IMR-90 (cell line): ENCODE results near the gene TRIM71. TPM values are rescaled to one million over a fixed set of nuclear protein-coding genes. Genes with fewer than 3 reads are reported as not detected.

Source experiments
- ATAC-seq: fragments of 200-7000 bp; cut with Tn5 transposase; 2 replicates; pipeline ENCODE4 v1.9.1; 2020; ENCODE audit warnings: low read depth, mild to moderate bottlenecking, moderate library complexity
- BruUV-seq: library from RNA; stranded (reverse); fragments of 400-500 nt; replicated peaks from 2 replicates; lab custom pipeline; 2021; lab: Mats Ljungman, UMichigan
- CTCF ChIA-PET: fragments of 300-600 bp; formaldehyde crosslinking; extraction: SDS; loops from one replicate; lab custom pipeline; 2021; ENCODE audit warnings: antibody characterized with exemption; lab: Yijun Ruan, JAX
- POLR2A ChIA-PET: fragments of 300-600 bp; sonication (Branson Sonifier 250); formaldehyde crosslinking; loops from one replicate; lab custom pipeline; 2022; ENCODE audit warnings: antibody characterized with exemption; ENCODE audit not compliant: unreplicated experiment; lab: Charles Lee
- DNase-seq: peaks from one replicate; pipeline ENCODE4 v3.0.0; 2013
- H2AFZ ChIP-seq: replicated peaks from 2 replicates; pipeline ENCODE3; 2013; ENCODE audit warnings: low read length, mild to moderate bottlenecking; ENCODE audit not compliant: poor library complexity
- H2AK5ac ChIP-seq: 2 replicates; pipeline ENCODE4 v1.6.1; 2013; ENCODE audit warnings: low read depth, low read length, inconsistent platforms
- H2AK9ac ChIP-seq: replicated peaks from 2 replicates; pipeline ENCODE3; 2013; ENCODE audit warnings: mild to moderate bottlenecking, low read depth, low read length, moderate library complexity; ENCODE audit not compliant: poor library complexity
- H2BK120ac ChIP-seq: 2 replicates; pipeline ENCODE4 v1.6.1; 2013; ENCODE audit warnings: low read depth, low read length, inconsistent platforms
- H2BK15ac ChIP-seq: 3 replicates; pipeline ENCODE4 v1.6.1; 2013; ENCODE audit warnings: low read depth, low read length, inconsistent platforms
- H2BK20ac ChIP-seq: 2 replicates; pipeline ENCODE4 v1.6.1; 2013; ENCODE audit warnings: low read depth, mild to moderate bottlenecking, inconsistent platforms, low read length, moderate library complexity
- H2BK5ac ChIP-seq: 2 replicates; pipeline ENCODE4 v1.6.1; 2013; ENCODE audit warnings: mild to moderate bottlenecking, low read depth, low read length, inconsistent platforms; ENCODE audit not compliant: poor library complexity, severe bottlenecking
- H3K14ac ChIP-seq: replicated peaks from 2 replicates; pipeline ENCODE4 v1.6.1; 2013; ENCODE audit warnings: low read depth, low read length, inconsistent platforms
- H3K18ac ChIP-seq: 2 replicates; pipeline ENCODE4 v1.6.1; 2013; ENCODE audit warnings: low read depth, low read length, control low read depth
- H3K23ac ChIP-seq: 2 replicates; pipeline ENCODE4 v1.6.1; 2013; ENCODE audit warnings: low read depth, low read length, inconsistent platforms
- H3K27ac ChIP-seq: 2 replicates; pipeline ENCODE4 v1.5.1; 2013; ENCODE audit warnings: mild to moderate bottlenecking, control low read depth, low read length; ENCODE audit not compliant: insufficient read depth
- H3K27me3 ChIP-seq: 2 replicates; pipeline ENCODE4 v1.6.1; 2013; ENCODE audit warnings: low read length; ENCODE audit not compliant: control insufficient read depth, insufficient read depth
- H3K36me3 ChIP-seq: 2 replicates; pipeline ENCODE4 v1.6.1; 2013; ENCODE audit warnings: low read length, mixed read lengths; ENCODE audit not compliant: control insufficient read depth, insufficient read depth
- H3K4ac ChIP-seq: 2 replicates; pipeline ENCODE4 v1.6.1; 2013; ENCODE audit warnings: low read depth, low read length, inconsistent platforms
- H3K4me1 ChIP-seq: 2 replicates; pipeline ENCODE4 v1.6.1; 2013; ENCODE audit warnings: low read length, mixed read lengths; ENCODE audit not compliant: control insufficient read depth, insufficient read depth
- H3K4me2 ChIP-seq: 2 replicates; pipeline ENCODE4 v1.6.1; 2013; ENCODE audit warnings: low read depth, mild to moderate bottlenecking, control low read depth, low read length, moderate library complexity
- H3K4me3 ChIP-seq: 2 replicates; pipeline ENCODE4 v1.5.1; 2013; ENCODE audit warnings: low read depth, mild to moderate bottlenecking, control low read depth, low read length, moderate library complexity; ENCODE audit not compliant: insufficient read depth
- H3K56ac ChIP-seq: 2 replicates; pipeline ENCODE4 v1.6.1; 2013; ENCODE audit warnings: low read length, inconsistent platforms; ENCODE audit not compliant: insufficient read depth; ENCODE audit errors: extremely low read depth
- H3K79me1 ChIP-seq, 2 experiments: 2 replicates each; pipeline ENCODE4 v1.6.1; 2013; ENCODE audit warnings: low read length in 2 of 2, inconsistent platforms in 1 of 2, low read depth in 1 of 2
- H3K9ac ChIP-seq: 2 replicates; pipeline ENCODE4 v1.6.1; 2013; ENCODE audit warnings: low read depth, low read length, control low read depth
- H3K9me1 ChIP-seq: 2 replicates; pipeline ENCODE4 v1.6.1; 2013; ENCODE audit warnings: low read length, inconsistent platforms; ENCODE audit not compliant: insufficient read depth
- H3K9me3 ChIP-seq: 2 replicates; pipeline ENCODE4 v1.6.1; 2013; ENCODE audit warnings: low read length; ENCODE audit not compliant: control insufficient read depth, insufficient read depth
- H4K20me1 ChIP-seq: 2 replicates; pipeline ENCODE4 v1.6.1; 2013; ENCODE audit warnings: low read length, inconsistent platforms; ENCODE audit not compliant: insufficient read depth
- H4K5ac ChIP-seq: 2 replicates; pipeline ENCODE4 v1.6.1; 2013; ENCODE audit warnings: mild to moderate bottlenecking, low read depth, low read length, control low read depth
- H4K8ac ChIP-seq, 2 experiments: 2 replicates each; pipeline ENCODE4 v1.6.1; 2013; ENCODE audit warnings: low read depth in 2 of 2, low read length in 2 of 2, control low read depth in 1 of 2, inconsistent platforms in 1 of 2
- H4K91ac ChIP-seq: 2 replicates; pipeline ENCODE4 v1.6.1; 2013; ENCODE audit warnings: low read depth, low read length, inconsistent platforms; ENCODE audit not compliant: insufficient read depth
- BHLHE40 ChIP-seq: fragments of 150-350 bp; IDR thresholded peaks from 2 replicates; pipeline ENCODE4 v1.6.1; 2016; ENCODE audit warnings: mild to moderate bottlenecking, low read depth, low read length
- CHD1 ChIP-seq: IDR thresholded peaks from 2 replicates; pipeline ENCODE4 v1.6.1; 2012; ENCODE audit warnings: low read depth, low read length, improper control_type of control experiment
- MAFK ChIP-seq: IDR thresholded peaks from 2 replicates; pipeline ENCODE4 v1.6.1; 2012; ENCODE audit warnings: low read depth, low read length, improper control_type of control experiment
- MAZ ChIP-seq: IDR thresholded peaks from 2 replicates; pipeline ENCODE4 v1.6.1; 2012; ENCODE audit warnings: low read depth, mild to moderate bottlenecking, low read length, improper control_type of control experiment, moderate library complexity, borderline replicate concordance
- MXI1 ChIP-seq: IDR thresholded peaks from 2 replicates; pipeline ENCODE4 v1.6.1; 2012; ENCODE audit warnings: low read depth, mild to moderate bottlenecking, low read length, moderate library complexity, borderline replicate concordance
- NFE2L2 ChIP-seq: fragments of 150-350 bp; IDR thresholded peaks from 2 replicates; pipeline ENCODE4 v1.6.1; 2016; ENCODE audit warnings: low read depth, mild to moderate bottlenecking, low read length
- POLR2A ChIP-seq: IDR thresholded peaks from 2 replicates; pipeline ENCODE4 v1.6.1; 2012; ENCODE audit warnings: mild to moderate bottlenecking, low read depth, low read length
- RAD21 ChIP-seq: IDR thresholded peaks from 2 replicates; pipeline ENCODE4 v1.6.1; 2012; ENCODE audit warnings: low read length, improper control_type of control experiment
- RFX5 ChIP-seq: IDR thresholded peaks from 2 replicates; pipeline ENCODE4 v1.8.0; 2012; ENCODE audit warnings: low read depth, mild to moderate bottlenecking, low read length, moderate library complexity
- SMC3 ChIP-seq: fragments of 150-350 bp; IDR thresholded peaks from 2 replicates; pipeline ENCODE4 v1.6.1; 2016; ENCODE audit warnings: low read depth, mild to moderate bottlenecking, antibody characterized with exemption, low read length, moderate library complexity
- USF2 ChIP-seq: fragments of 150-350 bp; IDR thresholded peaks from 2 replicates; pipeline ENCODE4 v1.6.1; 2017; ENCODE audit warnings: mild to moderate bottlenecking, antibody characterized with exemption, low read length, low read depth
- WGBS, 2 experiments: methylation state at CpG; one replicate each; pipeline versions ENCODE4 v1.1.5 to v1.1.7; 2013; ENCODE audit warnings: missing lambda C conversion rate in 2 of 2; ENCODE audit not compliant: insufficient read length in 1 of 2; ENCODE audit errors: extremely low coverage in 2 of 2; 5-methylcytosine and 5-hydroxymethylcytosine counted together
- dilution Hi-C: fragments of 300-500 bp; cut with HindIII; formaldehyde crosslinking; loops from one replicate; pipeline ENCODE4 v1.14.3; 2018; ENCODE audit warnings: low sequenced_read_pairs; ENCODE audit not compliant: unreplicated experiment
- in situ Hi-C: fragments of 300-500 bp; cut with MboI; formaldehyde crosslinking; loops from 3 replicates; pipeline ENCODE4 v1.14.3; 2019; ENCODE audit warnings: low sequenced_read_pairs, inconsistent platforms, mixed read lengths
- intact Hi-C: fragments of 100-400 bp; cut with micrococcal nuclease; formaldehyde crosslinking; loops from 2 replicates; pipeline ENCODE4 v1.10.0; 2022
- polyA plus RNA-seq, 3 experiments: library from polyadenylated mRNA; depleted of rRNA; stranded (reverse); fragments of >200 nt; gene quantifications; 2 replicates each; pipeline ENCODE4 v1.2.3, GENCODE V29; 2012; ENCODE audit warnings: low replicate concordance in 1 of 3
- total RNA-seq: library from RNA; depleted of rRNA; stranded (reverse); fragments of >200 nt; gene quantifications from 2 replicates; pipeline ENCODE4 v1.2.3, GENCODE V29; 2012

The TRIM71 gene
- total and polyA plus RNA-seq, 2 of the 4 experiments (the other 2 are of a cell fraction) = not detected

DNA sequence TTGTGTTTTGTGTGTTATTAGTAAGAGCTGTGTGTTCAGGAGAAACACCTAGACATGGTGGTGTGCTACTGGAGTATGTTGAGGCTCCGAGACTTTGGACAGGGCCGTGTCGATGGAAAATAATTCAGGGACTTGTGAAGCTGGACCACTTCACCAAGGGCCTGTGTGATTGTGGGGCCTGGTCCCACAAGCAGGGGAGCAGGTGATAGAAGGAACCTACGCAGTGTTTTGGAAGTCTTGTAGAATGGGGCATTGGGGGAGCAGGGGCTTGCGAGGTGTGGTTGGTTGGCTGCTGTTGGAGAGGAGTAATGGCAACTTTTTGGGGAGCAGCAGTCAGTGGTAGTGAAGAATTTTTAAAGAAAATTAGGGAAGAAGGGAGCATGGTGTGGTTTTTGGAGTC, 48.7 kb downstream of the TRIM71 start:
- no peak overlapping the region for H3K4ac ChIP-seq
- no peak overlapping the region for H3K4me2 ChIP-seq
- H2BK15ac ChIP-seq = no peak overlapping the region
- no peak overlapping the region for H2BK120ac ChIP-seq
- no peak overlapping the region for H3K9ac ChIP-seq
- intact Hi-C loops (no loop called here), dilution Hi-C loops (no loop called here), in situ Hi-C loops (no loop called here)
- no peak overlapping the region for H2BK20ac ChIP-seq
- ChIA-PET POLR2A (no interaction called here), CTCF (no interaction called here)
- H2BK5ac ChIP-seq = no peak overlapping the region
- no peak overlapping the region for H2AK5ac ChIP-seq
- BruUV-seq = no TSS peak
- H3K4me1 ChIP-seq = no peaks in the 10 kb centered on the region
- H4K91ac ChIP-seq = no peak overlapping the region
- no peak overlapping the region for H2AK9ac ChIP-seq
- H2AFZ ChIP-seq = no peak overlapping the region
- H3K56ac ChIP-seq = no peak overlapping the region
- H3K14ac ChIP-seq = no peak overlapping the region
- TF ChIP-seq POLR2A = no peak
- TF ChIP-seq MXI1 = no peak
- no peak for TF ChIP-seq RFX5
- no peak for TF ChIP-seq MAFK
- TF ChIP-seq NFE2L2 = no peak
- TF ChIP-seq SMC3 = no peak
- TF ChIP-seq BHLHE40 = no peak
- TF ChIP-seq RAD21 = no peak
- TF ChIP-seq USF2 = no peak
- TF ChIP-seq CHD1 = no peak
- no peak for TF ChIP-seq MAZ
- no peak overlapping the region for H3K27ac ChIP-seq
- no peak overlapping the region for H4K8ac ChIP-seq
- no peaks in the 10 kb centered on the region for H3K79me1 ChIP-seq
- H4K20me1 ChIP-seq = no peaks in the 10 kb centered on the region
- DNase-seq (no peak), ATAC-seq (no peak)
- H3K36me3 ChIP-seq = no peaks in the 10 kb centered on the region
- H3K9me3 ChIP-seq = no peaks in the 10 kb centered on the region
- H3K4me3 ChIP-seq = no peak overlapping the region
- WGBS, 2 experiments = 82% methylated on average over 5 of the region's 5 CpGs; no CpG with 5 or more reads in 1 of the 2 experiments
- H4K5ac ChIP-seq = no peak overlapping the region
- H3K23ac ChIP-seq = no peak overlapping the region
- H3K9me1 ChIP-seq = no peaks in the 10 kb centered on the region
- H3K18ac ChIP-seq = no peak overlapping the region
- peaks cover 21% of the 10 kb centered on the region for H3K27me3 ChIP-seq
